Lower leg skin (tissue), 4 donors: ENCODE measurements around the gene ANKMY2. TPM values are rescaled to one million over a fixed set of nuclear protein-coding genes. Genes with fewer than 3 reads are reported as not detected.
"Not testable (repeated sequence)": the region's sequence is repeated elsewhere in the genome, so short reads cannot be mapped to it uniquely, and the experiment has no call there.

Source experiments
- DNase-seq, 2 donors: peaks; one replicate each; pipeline ENCODE4 v3.0.0-alpha.2; 2019; ENCODE audit warnings: low spot score in 2 of 2
- H3K4me3 ChIP-seq: fragments of 200-600 bp; sonication (generic); 2 replicates; pipeline ENCODE4 v1.5.1; 2017; ENCODE audit warnings: mild to moderate bottlenecking, low read depth; ENCODE audit not compliant: poor library complexity, severe bottlenecking
- POLR2A ChIP-seq, 2 donors: fragments of 450-650 bp; IDR thresholded peaks; one replicate each; pipeline ENCODE4 v1.6.1; 2016 to 2017; ENCODE audit warnings: antibody characterized with exemption in 2 of 2, mild to moderate bottlenecking in 1 of 2, moderate library complexity in 1 of 2
- WGBS, 2 donors: methylation state at CpG; one replicate each; pipeline ENCODE4 v1.1.5; 2018; 5-methylcytosine and 5-hydroxymethylcytosine counted together
- intact Hi-C: fragments of 100-400 bp; cut with DNase I; formaldehyde crosslinking; loops from one replicate; pipeline ENCODE4 v1.15.0; 2023; ENCODE audit warnings: low total_unique reads
- total RNA-seq, 4 donors: library from RNA; depleted of rRNA; stranded (reverse); fragments of >200 nt; gene quantifications; one replicate each; pipeline ENCODE4 v1.1.0, GENCODE V29; 2016
- TF ChIP-seq, protein P1 (sequence below), 3 donors: fragments of 450-650 bp; IDR thresholded peaks; one replicate each; pipeline ENCODE4 v1.5.1; 2016; ENCODE audit warnings: antibody characterized with exemption in 3 of 3, mild to moderate bottlenecking in 3 of 3, moderate library complexity in 2 of 3

Gene ANKMY2
- total RNA-seq, 4 donors from 2014 or later: 5.5 to 14.5 (median 9.9) TPM

DNA sequence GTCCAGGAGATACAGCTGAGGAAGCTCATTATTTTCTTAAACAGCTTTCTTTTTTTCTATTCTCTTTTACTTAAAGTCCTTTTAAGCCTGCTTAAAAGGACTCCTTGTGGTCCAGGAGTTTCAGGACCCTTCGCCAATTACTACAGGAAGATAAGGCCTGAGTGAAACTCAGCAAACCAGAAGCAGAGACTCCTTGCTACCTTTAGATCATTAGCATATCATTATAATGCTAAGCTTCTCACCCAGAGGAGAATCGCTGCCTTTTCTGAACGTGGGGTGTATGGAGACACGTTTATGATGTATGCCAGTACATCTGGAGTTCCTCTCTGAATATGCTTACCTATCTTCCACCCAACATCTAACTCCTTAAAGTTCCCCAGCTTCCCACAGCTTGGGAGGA is 47.5 kb downstream of the ANKMY2 start:
- TF ChIP-seq, protein P1, sequence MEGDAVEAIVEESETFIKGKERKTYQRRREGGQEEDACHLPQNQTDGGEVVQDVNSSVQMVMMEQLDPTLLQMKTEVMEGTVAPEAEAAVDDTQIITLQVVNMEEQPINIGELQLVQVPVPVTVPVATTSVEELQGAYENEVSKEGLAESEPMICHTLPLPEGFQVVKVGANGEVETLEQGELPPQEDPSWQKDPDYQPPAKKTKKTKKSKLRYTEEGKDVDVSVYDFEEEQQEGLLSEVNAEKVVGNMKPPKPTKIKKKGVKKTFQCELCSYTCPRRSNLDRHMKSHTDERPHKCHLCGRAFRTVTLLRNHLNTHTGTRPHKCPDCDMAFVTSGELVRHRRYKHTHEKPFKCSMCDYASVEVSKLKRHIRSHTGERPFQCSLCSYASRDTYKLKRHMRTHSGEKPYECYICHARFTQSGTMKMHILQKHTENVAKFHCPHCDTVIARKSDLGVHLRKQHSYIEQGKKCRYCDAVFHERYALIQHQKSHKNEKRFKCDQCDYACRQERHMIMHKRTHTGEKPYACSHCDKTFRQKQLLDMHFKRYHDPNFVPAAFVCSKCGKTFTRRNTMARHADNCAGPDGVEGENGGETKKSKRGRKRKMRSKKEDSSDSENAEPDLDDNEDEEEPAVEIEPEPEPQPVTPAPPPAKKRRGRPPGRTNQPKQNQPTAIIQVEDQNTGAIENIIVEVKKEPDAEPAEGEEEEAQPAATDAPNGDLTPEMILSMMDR (IDR thresholded peaks at IDR 0.05): no peak
- TF ChIP-seq POLR2A (IDR thresholded peaks at IDR 0.05): no peak
- intact Hi-C loops: no loop called here
- 62 to 71% methylated on average over 4 of the region's 4 CpGs for WGBS, 2 donors
- no peak for DNase-seq
- H3K4me3 ChIP-seq: no peak overlapping the region

DNA sequence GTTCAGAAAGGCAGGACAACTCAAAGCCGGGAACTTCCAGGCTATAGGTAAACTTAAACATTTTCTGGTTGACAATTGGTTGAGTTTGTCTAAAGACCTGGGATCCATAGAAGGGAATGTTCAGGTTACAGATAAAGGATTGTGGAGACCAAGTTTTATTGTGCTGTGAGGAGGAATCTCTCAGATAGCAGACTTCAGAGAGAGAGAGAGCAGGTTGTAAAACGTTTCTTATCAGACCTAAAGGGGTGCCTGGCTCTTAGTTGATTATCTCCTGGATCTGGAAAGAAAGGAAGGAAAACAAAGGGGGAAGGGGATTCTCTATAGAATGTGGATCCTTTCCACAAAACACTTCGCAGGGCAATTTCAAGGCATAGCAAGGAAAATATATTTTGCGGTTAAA is 50.0 kb downstream of the ANKMY2 start:
- H3K4me3 ChIP-seq, intact Hi-C loops, DNase-seq: not testable (repeated sequence)
- WGBS, 2 donors: 79 to 81% methylated on average over 4 of the region's 4 CpGs

DNA sequence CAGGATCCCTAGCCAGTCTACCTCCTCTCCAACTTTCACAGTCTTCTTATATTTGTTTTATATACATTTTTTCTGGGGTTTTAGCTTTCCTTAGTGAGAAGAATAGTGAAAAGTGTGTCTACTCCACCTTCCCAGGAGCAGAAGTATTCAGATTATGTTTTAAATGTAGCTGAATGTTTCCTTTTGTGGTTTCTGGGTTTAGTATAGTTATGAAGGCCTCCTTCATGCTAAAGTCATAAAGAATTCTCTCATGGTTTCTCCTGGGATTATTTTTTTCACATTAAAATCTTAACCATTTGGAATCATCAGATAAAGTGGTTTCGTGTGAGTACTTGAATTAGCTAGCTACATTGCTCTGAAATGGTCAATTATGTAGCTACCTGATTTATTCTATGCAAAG is 50.9 kb downstream of the ANKMY2 start:
- WGBS, 2 donors: 85 to 95% methylated on average over 1 of the region's 1 CpG
- intact Hi-C loops: no loop called here
- DNase-seq: no peak
- H3K4me3 ChIP-seq: no peak overlapping the region
- TF ChIP-seq POLR2A (IDR thresholded peaks at IDR 0.05): no peak
- TF ChIP-seq, protein P1 (IDR thresholded peaks at IDR 0.05): no peak

DNA sequence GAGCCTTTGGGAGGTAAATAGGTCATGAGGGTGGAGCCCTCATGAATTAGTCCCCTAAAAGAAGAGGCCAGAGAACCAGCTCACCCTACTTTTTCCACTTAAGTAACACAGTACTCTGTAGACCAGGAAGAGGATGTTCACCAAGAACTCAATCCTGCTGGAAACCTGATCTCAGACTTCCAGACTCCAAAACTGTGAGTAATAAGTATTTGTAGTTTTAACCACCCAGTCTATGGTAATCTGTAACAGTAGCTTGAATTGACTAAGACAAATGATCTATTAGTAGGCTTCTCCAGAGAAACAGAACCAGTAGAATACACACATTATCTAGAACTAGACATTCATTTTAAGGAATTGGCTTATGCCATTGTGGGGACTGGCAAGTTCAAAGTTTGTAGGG is 51.5 kb downstream of the ANKMY2 start:
- DNase-seq: no peak
- TF ChIP-seq, protein P1 (IDR thresholded peaks at IDR 0.05): no peak
- no peak for TF ChIP-seq POLR2A (IDR thresholded peaks at IDR 0.05)
- H3K4me3 ChIP-seq: no peak overlapping the region
- intact Hi-C loops: no loop called here

DNA sequence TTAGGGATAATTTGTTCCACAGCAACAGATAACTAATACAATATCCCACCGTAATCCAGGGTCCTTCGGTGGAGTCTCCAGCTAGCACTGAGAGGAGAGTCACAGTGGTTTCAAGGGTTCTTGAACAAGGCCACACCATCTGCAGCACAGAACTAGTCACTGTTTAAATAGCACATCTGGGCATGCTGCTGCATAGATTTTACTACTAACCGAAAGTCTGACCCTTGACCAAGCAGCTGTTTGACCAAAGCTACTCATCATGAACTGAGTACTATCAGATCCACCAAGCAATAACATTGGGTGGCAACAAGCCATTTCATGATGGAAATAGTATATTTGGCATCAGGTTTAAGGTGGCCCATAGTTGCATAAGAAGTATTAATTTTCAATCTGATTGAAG is 53.2 kb downstream of the ANKMY2 start:
- intact Hi-C loops: no loop called here
- H3K4me3 ChIP-seq: no peak overlapping the region
- 78 to 100% methylated on average over 3 of the region's 3 CpGs for WGBS, 2 donors
- DNase-seq: no peak
- TF ChIP-seq POLR2A (IDR thresholded peaks at IDR 0.05): no peak
- TF ChIP-seq, protein P1 (IDR thresholded peaks at IDR 0.05): no peak

DNA sequence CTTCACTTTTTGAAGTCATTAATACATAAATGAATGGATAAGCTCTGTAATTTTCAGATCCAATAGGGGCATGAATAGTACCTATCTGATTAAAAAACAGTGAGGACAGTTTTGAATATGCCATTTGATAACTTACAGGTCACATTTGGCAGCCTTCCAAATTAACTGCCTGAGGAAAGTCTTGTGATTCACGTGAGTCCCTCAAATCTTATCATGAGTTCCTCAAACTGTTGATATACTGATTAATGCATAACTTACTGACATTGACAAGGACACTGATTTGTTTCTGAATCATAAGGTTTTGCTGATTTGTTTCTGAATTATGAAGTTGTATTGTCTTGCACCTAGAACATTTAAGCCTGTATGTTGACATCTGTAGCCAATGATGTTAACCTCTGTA is 55.1 kb downstream of the ANKMY2 start:
- no peak overlapping the region for H3K4me3 ChIP-seq
- intact Hi-C loops: no loop called here
- no peak for DNase-seq
- TF ChIP-seq POLR2A (IDR thresholded peaks at IDR 0.05): no peak
- TF ChIP-seq, protein P1 (IDR thresholded peaks at IDR 0.05): no peak
- 31 to 39% methylated on average over 1 of the region's 1 CpG for WGBS, 2 donors
